Measurements from ENCODE around the gene KTN1.

KTN1 gene

DNA sequence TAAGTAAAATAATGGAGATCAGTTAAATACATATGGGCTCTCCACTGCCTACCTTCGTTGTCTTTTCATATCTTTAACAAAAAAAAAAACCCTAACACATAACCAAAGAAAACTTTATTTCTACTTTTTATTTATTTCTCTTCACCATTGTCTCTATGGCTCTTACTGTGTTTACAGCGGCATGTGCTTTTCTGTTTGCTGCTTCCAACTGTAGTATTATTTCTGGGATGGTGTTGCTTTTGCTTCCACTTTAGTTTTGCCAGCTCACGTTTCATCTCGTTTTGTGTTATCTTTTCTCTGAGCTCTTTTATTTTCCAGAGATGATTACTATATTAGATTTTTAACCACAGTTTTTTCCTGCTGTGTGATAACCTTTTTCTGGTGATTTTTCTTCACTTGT is 46.1 kb downstream of the KTN1 start:
- no peak for ATAC-seq
- TF ChIP-seq, protein P1, sequence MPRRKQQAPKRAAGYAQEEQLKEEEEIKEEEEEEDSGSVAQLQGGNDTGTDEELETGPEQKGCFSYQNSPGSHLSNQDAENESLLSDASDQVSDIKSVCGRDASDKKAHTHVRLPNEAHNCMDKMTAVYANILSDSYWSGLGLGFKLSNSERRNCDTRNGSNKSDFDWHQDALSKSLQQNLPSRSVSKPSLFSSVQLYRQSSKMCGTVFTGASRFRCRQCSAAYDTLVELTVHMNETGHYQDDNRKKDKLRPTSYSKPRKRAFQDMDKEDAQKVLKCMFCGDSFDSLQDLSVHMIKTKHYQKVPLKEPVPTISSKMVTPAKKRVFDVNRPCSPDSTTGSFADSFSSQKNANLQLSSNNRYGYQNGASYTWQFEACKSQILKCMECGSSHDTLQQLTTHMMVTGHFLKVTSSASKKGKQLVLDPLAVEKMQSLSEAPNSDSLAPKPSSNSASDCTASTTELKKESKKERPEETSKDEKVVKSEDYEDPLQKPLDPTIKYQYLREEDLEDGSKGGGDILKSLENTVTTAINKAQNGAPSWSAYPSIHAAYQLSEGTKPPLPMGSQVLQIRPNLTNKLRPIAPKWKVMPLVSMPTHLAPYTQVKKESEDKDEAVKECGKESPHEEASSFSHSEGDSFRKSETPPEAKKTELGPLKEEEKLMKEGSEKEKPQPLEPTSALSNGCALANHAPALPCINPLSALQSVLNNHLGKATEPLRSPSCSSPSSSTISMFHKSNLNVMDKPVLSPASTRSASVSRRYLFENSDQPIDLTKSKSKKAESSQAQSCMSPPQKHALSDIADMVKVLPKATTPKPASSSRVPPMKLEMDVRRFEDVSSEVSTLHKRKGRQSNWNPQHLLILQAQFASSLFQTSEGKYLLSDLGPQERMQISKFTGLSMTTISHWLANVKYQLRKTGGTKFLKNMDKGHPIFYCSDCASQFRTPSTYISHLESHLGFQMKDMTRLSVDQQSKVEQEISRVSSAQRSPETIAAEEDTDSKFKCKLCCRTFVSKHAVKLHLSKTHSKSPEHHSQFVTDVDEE (CRISPR knock-in tag; IDR thresholded peaks at IDR 0.05): no peak
- TF ChIP-seq OSR1 (CRISPR knock-in tag; IDR thresholded peaks at IDR 0.05) (no peak), CSDC2 (CRISPR knock-in tag; IDR thresholded peaks at IDR 0.05) (no peak), SNAI2 (CRISPR knock-in tag; IDR thresholded peaks at IDR 0.05) (no peak), ISL1 (CRISPR knock-in tag; IDR thresholded peaks at IDR 0.05) (no peak), TOX (CRISPR knock-in tag; IDR thresholded peaks at IDR 0.05; ENCODE audit: borderline replicate concordance) (no peak), ARNTL (CRISPR knock-in tag; IDR thresholded peaks at IDR 0.05; ENCODE audit: borderline replicate concordance, low read depth) (no peak), GLIS3 (CRISPR knock-in tag; IDR thresholded peaks at IDR 0.05) (no peak), CSRNP3 (CRISPR knock-in tag; IDR thresholded peaks at IDR 0.05) (no peak), PPARA (CRISPR knock-in tag; IDR thresholded peaks at IDR 0.05; ENCODE audit: borderline replicate concordance) (no peak), ZNF565 (CRISPR knock-in tag; conservative IDR thresholded peaks at IDR 0.05; ENCODE audit: low read depth) (no peak), ZFP3 (CRISPR knock-in tag; IDR thresholded peaks at IDR 0.05) (no peak), PATZ1 (CRISPR knock-in tag; IDR thresholded peaks at IDR 0.05; ENCODE audit: borderline replicate concordance) (no peak), ESRRG (CRISPR knock-in tag; IDR thresholded peaks at IDR 0.05) (no peak), ZC3H10 (CRISPR knock-in tag; IDR thresholded peaks at IDR 0.05) (no peak), TCF4 (CRISPR knock-in tag; IDR thresholded peaks at IDR 0.05; ENCODE audit: borderline replicate concordance) (no peak), BACH2 (CRISPR knock-in tag; IDR thresholded peaks at IDR 0.05; ENCODE audit: borderline replicate concordance) (no peak), CREB5 (CRISPR knock-in tag; IDR thresholded peaks at IDR 0.05; ENCODE audit: low read depth) (no peak)
- TF ChIP-seq, protein P2, sequence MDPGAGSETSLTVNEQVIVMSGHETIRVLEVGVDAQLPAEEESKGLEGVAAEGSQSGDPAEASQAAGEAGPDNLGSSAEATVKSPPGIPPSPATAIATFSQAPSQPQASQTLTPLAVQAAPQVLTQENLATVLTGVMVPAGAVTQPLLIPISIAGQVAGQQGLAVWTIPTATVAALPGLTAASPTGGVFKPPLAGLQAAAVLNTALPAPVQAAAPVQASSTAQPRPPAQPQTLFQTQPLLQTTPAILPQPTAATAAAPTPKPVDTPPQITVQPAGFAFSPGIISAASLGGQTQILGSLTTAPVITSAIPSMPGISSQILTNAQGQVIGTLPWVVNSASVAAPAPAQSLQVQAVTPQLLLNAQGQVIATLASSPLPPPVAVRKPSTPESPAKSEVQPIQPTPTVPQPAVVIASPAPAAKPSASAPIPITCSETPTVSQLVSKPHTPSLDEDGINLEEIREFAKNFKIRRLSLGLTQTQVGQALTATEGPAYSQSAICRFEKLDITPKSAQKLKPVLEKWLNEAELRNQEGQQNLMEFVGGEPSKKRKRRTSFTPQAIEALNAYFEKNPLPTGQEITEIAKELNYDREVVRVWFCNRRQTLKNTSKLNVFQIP (CRISPR knock-in tag; IDR thresholded peaks at IDR 0.05; ENCODE audit: borderline replicate concordance, low read depth): no peak

- no peak for ATAC-seq
- TF ChIP-seq SNAI2 (CRISPR knock-in tag; IDR thresholded peaks at IDR 0.05) (no peak), RARB (CRISPR knock-in tag; IDR thresholded peaks at IDR 0.05) (no peak), ZNF8 (CRISPR knock-in tag; IDR thresholded peaks at IDR 0.05) (no peak), CSDC2 (CRISPR knock-in tag; IDR thresholded peaks at IDR 0.05) (no peak), BACH2 (CRISPR knock-in tag; IDR thresholded peaks at IDR 0.05; ENCODE audit: borderline replicate concordance) (no peak), GLIS3 (CRISPR knock-in tag; IDR thresholded peaks at IDR 0.05) (no peak), ISL1 (CRISPR knock-in tag; IDR thresholded peaks at IDR 0.05) (no peak), ZFP3 (CRISPR knock-in tag; IDR thresholded peaks at IDR 0.05) (no peak), ESRRG (CRISPR knock-in tag; IDR thresholded peaks at IDR 0.05) (no peak), PATZ1 (CRISPR knock-in tag; IDR thresholded peaks at IDR 0.05; ENCODE audit: borderline replicate concordance) (no peak), ZNF565 (CRISPR knock-in tag; conservative IDR thresholded peaks at IDR 0.05; ENCODE audit: low read depth) (no peak), OSR1 (CRISPR knock-in tag; IDR thresholded peaks at IDR 0.05) (no peak), ARNTL (CRISPR knock-in tag; IDR thresholded peaks at IDR 0.05; ENCODE audit: borderline replicate concordance, low read depth) (no peak), ZNF70 (CRISPR knock-in tag; IDR thresholded peaks at IDR 0.05) (no peak)
- TF ChIP-seq, protein P2 (CRISPR knock-in tag; IDR thresholded peaks at IDR 0.05; ENCODE audit: borderline replicate concordance, low read depth): no peak
- TF ChIP-seq, protein P1 (CRISPR knock-in tag; IDR thresholded peaks at IDR 0.05): no peak
Measured at GRCh38 chr14:55628426-55628825, 48.4 kb downstream of the KTN1 start.
